ENCODE measurements around the gene TBXA2R. TPM values are rescaled to one million over a fixed set of nuclear protein-coding genes. Genes with fewer than 3 reads are reported as not detected.

TBXA2R gene
- total and polyA plus RNA-seq, 2 of the 4 experiments (the other 2 are of a cell fraction), result 0.36 to 2.3 TPM

GRCh38 chr19:3653081-3653795 is 46.6 kb upstream of the TBXA2R start:
- H3K4me3 ChIP-seq (ENCODE audit: insufficient read depth, low read depth, low read length), result no peak overlapping the region
- in situ Hi-C loops (cut with MboI; ENCODE audit: low sequenced_read_pairs) (no loop called here), dilution Hi-C loops (cut with HindIII; ENCODE audit: low sequenced_read_pairs, unreplicated experiment) (no loop called here), intact Hi-C loops (cut with micrococcal nuclease) (no loop called here)
- DNase-seq (no peak), ATAC-seq (ENCODE audit: low read depth) (no peak)
- no peak overlapping the region for H4K91ac ChIP-seq (ENCODE audit: insufficient read depth, low read depth, low read length)
- H2AK9ac ChIP-seq (replicated peaks; ENCODE audit: low read depth, low read length, poor library complexity), result peak overlapping the region; percentile 16
- H3K56ac ChIP-seq (ENCODE audit: extremely low read depth, insufficient read depth, low read length), result no peak overlapping the region
- no peak overlapping the region for H2BK15ac ChIP-seq (ENCODE audit: low read depth, low read length)
- no peak overlapping the region for H3K9ac ChIP-seq (ENCODE audit: low read depth, low read length)
- no peak overlapping the region for H4K5ac ChIP-seq (ENCODE audit: low read depth, low read length)
- H3K36me3 ChIP-seq (ENCODE audit: control insufficient read depth, insufficient read depth, low read length), result peaks cover 51% of the 10 kb centered on the region
- no peak overlapping the region for H3K18ac ChIP-seq (ENCODE audit: low read depth, low read length)
- WGBS, 2 experiments (ENCODE audit: extremely low coverage in 2 of 2, insufficient read length in 1 of 2), result 89% methylated on average over 12 of the region's 37 CpGs; no CpG with 5 or more reads in 1 of the 2 experiments
- no peak overlapping the region for H3K4ac ChIP-seq (ENCODE audit: low read depth, low read length)
- H3K4me2 ChIP-seq (ENCODE audit: low read depth, low read length), result no peak overlapping the region
- peaks cover 3% of the 10 kb centered on the region; the same call in 1 of the 2 replicates for H3K9me1 ChIP-seq (ENCODE audit: insufficient read depth, low read length)
- H3K79me1 ChIP-seq (ENCODE audit: low read depth in 1 of 2, low read length in 2 of 2), result peaks cover 6 to 16% of the 10 kb centered on the region in 2 experiments
- no peak overlapping the region for H2BK20ac ChIP-seq (ENCODE audit: low read depth, low read length)
- no peaks in the 10 kb centered on the region for H3K9me3 ChIP-seq (ENCODE audit: control insufficient read depth, insufficient read depth, low read length)
- no peak overlapping the region for H4K8ac ChIP-seq (ENCODE audit: low read depth in 2 of 2, low read length in 2 of 2)
- H2AFZ ChIP-seq (replicated peaks; ENCODE audit: low read length, poor library complexity), result no peak overlapping the region
- POLR2A ChIA-PET (ENCODE audit: unreplicated experiment), result no interaction called here
- peaks cover 3% of the 10 kb centered on the region for H3K4me1 ChIP-seq (ENCODE audit: control insufficient read depth, insufficient read depth, low read length)
- no peaks in the 10 kb centered on the region for H4K20me1 ChIP-seq (ENCODE audit: insufficient read depth, low read length)
- TF ChIP-seq RFX5 (IDR thresholded peaks at IDR 0.05; ENCODE audit: low read depth, low read length) (no peak), RAD21 (IDR thresholded peaks at IDR 0.05; ENCODE audit: low read length) (no peak)
- H2AK5ac ChIP-seq (ENCODE audit: low read depth, low read length), result no peak overlapping the region
- CTCF ChIA-PET, result no interaction called here
- no peak overlapping the region for H3K14ac ChIP-seq (replicated peaks; ENCODE audit: low read depth, low read length)
- no peak overlapping the region for H2BK5ac ChIP-seq (ENCODE audit: low read depth, low read length, poor library complexity, severe bottlenecking)
- no peak overlapping the region for H3K23ac ChIP-seq (ENCODE audit: low read depth, low read length)
- BruUV-seq (replicated peaks), result no TSS peak
- H3K27ac ChIP-seq (ENCODE audit: insufficient read depth, low read length), result no peak overlapping the region
- H2BK120ac ChIP-seq (ENCODE audit: low read depth, low read length), result no peak overlapping the region
- H3K27me3 ChIP-seq (ENCODE audit: control insufficient read depth, insufficient read depth, low read length), result no peaks in the 10 kb centered on the region
